GM19328 (cell line): ENCODE results near the gene VANGL1.

ENCODE experiments used
- ATAC-seq: cut with Tn5 transposase; IDR thresholded peaks from one replicate; pipeline ENCODE4 v1.9.1; 2021; ENCODE audit warnings: mild to moderate bottlenecking, moderate library complexity; ENCODE audit not compliant: unreplicated experiment

VANGL1 gene

DNA sequence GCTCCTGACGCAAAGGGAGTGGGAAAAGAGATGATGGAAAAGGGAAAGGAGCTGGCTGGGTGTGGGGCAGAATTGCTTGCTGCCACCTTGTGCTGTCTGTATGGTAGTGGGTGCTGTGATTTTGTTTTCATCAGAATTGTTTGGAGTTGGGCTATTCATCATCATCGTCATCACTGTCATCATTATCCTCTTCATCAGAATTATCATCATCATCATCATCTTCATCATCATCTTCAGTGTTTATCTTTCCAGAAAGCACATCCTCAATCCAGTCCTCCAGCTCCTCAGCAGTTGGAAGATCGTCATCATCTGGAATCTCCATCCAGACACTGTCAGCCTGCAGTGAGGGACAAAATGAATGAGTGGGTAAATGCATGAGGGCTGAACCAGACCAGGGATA, 59.3 kb downstream of the VANGL1 start:
- ATAC-seq, result no peak

- no peak for ATAC-seq
Measured at GRCh38 chr1:115702959-115703358, 61.2 kb downstream of the VANGL1 start.

DNA sequence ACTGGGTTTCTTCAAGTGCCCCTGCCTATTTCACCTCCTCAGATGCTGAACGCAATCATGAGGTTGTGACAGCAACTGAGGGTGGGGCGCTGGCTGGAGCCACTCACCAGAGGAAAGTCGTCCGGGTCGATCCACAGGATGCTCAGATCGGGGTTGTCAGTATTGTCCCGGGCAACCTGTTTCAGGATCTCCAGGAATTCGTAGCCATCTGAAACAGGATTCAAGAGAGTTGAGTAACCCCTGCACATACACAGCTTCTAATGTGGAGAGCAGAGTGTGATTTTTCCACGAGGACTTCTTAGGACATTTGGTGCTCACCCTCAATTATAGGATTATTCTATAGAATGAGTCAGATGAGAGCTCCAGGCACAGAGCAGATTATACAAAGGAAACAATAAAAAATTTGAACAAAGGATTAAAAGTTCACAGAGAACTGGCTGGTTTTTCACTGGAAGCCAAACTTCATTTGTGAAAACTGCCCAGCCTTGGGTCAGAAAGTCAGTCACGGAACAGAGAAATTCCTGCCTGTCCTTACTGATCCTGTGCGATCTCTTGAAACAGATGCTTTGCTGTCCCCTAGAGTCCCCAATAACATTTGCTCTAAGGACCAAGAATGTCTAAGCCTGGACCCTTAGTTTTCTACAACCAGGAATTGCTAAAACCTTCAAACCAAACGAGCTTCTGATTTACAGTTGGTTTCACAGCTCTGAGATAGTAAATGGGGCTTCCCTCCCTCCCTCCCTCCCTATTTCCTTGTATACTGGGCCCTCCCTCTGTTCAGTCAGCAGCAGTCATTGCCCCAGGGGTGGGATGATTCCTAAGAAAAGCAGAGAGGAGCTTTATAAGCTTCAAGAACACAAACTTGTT, 63.5 kb downstream of the VANGL1 start:
- ATAC-seq, result no peak

- no peak for ATAC-seq
Measured at GRCh38 chr1:115705963-115706362, 64.2 kb downstream of the VANGL1 start.

DNA sequence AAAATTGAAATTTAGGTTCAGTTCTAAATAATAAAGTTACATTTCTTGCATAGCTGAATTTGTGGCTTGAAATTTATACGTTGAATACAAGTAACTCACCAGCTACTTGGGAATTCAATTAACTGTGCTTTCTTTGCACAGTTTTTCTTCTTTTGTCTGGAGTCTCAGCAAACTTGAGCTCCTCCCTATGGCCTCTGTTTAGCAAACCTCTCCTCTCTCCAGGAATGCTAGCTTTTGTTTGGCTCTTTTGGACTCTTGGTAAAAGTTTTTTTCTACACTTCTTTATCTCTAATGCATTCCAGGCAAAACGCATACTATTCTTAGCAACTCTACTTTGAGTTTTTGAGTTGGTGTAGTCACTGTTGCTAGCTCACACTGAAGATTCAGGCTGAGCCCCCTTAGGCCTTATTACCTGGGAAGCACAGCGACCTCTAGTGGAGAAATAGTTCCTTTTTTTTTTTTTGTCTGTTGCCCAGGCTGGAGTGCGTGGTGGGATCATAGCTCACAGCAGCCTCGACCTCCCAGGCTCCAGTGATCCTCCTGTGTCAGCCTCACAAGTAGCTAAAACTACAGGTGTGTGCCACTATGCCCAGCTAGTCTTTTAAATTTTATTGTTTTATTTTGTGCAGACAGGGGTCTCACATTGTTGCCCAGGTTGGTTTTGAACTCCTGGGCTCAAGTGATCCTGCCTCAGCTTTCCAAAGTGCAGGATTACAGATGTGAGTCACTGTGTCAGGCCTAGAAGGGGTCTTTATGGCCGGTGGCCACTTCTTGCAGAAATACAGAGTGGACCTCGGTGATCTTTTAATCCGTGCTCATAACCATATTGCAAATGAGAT, 65.0 kb downstream of the VANGL1 start:
- no peak for ATAC-seq

DNA sequence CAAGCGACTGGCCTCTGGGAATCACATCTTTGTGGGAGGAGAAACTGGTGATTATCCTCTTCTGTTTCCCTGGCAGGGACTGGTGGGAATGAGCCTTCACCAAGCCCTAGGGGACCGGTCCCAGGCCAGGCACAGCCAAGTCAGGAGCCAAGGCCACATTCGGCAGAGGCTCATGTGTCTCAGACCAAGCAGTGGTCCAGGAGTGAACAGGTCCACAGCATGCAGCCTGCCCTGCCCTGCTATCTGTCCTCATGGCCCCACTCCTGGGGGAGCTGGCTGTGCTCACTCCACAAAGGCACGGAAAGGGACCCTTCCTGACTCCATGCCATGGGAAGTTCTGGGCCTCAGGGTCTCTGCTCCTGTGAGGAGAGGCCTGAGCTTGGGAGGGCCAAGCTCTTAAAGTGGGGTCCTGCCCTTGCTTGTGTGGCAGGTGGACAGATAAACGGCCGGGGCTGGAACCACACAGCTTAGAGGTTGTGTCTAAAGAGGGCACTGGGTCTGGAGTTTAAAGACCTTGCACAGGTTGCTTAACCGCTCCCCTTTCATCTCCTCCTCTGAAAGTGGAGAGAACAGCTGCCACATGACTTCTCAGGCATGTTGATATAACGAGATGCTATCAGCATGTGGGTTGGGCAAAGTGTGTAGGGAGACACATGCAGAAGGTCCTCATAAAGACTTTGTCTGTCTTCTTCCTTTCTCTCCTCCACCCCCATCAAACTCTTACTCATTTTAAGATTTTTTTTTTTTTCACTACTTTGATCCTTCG, 69.3 kb downstream of the VANGL1 start:
- no peak for ATAC-seq

DNA sequence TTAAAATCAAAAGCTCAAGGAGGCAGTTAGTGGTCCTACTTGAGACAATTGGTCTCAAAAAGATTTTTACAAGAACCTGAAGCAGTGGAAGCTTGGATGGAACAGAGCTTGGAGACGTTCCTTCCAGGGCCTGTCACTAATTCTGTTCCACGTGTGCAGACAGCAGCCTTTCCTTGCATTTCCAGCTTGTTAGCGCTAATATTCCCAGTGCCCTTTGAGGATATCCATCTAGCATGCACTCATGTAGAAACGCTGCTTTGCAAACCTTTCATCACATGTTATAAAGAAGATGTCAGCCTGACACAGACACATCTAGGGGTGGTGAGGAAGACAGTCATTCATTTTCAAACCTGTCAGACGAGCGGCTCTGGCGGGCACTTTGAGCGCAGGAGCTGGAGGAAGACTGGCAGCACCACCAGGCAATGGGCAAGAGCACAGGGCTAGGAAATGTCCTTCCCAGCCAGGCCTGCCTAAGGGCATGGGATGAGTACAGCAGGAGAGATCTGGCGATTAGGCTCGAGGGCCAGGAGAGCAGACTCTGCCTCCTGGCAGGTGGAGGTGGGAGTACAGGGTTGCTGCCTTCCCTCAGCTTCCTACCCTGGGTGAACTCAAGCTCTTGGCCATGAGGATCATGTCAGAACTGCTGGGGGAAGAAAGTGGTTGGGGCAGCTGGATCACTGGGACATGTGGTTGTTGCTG, 71.3 kb downstream of the VANGL1 start:
- ATAC-seq, result no peak

DNA sequence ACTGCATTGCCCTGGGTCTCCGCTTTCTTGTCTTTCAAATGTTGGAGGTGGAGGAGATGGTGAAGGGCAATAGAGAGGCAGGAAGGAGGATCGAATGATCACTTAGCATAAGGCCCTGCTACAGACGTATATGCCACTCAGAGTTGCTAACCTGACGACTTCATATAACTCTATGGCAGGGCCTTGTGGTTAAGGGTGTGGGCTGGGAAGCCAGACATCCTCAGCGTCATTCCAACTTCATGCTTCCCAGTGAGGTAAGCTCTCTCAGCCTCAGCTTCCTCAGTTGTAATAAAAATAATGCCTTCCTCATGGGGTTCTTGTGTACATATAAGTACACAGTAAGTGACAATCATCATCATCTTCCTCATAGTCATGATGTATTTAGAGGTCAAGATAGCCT, 72.1 kb downstream of the VANGL1 start:
- ATAC-seq, result no peak

DNA sequence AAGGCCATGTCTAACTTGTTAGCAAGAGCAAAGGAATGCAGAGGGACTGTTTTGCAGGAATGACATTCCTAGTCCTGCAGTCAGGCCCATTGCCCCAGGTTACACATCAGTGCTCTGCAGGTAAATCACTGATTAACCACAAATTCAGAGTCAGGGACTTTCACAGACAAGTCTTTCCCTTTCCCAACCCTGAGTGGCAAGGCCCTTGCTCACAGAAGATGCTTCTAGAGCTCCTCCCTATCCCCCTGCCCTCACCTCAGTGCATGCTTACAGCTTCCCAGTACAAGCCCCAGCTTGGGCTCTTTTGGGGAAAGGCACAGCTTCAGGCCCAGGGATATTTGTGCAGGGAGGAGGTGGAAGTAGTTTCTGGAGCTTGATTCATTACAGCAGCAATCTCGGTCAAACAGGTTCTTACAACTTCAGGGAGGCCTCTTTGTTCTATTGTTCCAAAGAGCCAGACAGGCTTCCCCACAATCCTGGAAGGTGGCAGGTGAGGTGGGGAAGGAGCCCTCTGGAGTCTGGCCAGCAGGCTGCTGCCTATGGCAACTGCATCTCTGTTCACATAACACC, 72.9 kb downstream of the VANGL1 start:
- no peak for ATAC-seq

GRCh38 chr1:115717541-115717940, 75.8 kb downstream of the VANGL1 start:
- ATAC-seq, result no peak

GRCh38 chr1:115718011-115718754, 76.4 kb downstream of the VANGL1 start:
- ATAC-seq, result no peak

- ATAC-seq, result no peak
Measured at GRCh38 chr1:115719285-115719684, 77.5 kb downstream of the VANGL1 start.

DNA sequence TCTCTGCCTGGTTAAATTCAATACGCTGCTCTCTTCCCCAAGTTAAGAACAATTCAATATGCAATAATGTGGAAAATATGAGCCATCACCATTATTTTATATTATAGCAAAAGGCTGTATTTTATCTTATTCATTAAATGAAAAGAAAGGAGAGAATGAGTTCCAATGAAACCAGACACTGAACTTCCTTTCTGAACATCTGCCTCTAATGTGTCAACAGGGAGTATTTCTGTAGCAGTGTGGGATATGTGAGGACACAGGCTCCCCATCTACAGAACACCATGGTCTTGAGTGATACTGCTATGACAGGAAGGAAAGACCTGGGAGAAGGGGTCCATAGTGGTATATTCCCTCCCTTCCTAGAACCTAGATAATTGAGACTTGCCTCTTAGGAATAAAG, 80.5 kb downstream of the VANGL1 start:
- no peak for ATAC-seq

GRCh38 chr1:115723756-115724155, 82.0 kb downstream of the VANGL1 start:
- no peak for ATAC-seq

- no peak for ATAC-seq
Measured at GRCh38 chr1:115725600-115725999, 83.8 kb downstream of the VANGL1 start.

- no peak for ATAC-seq
Measured at GRCh38 chr1:115726161-115726560, 84.4 kb downstream of the VANGL1 start.

GRCh38 chr1:115726570-115726969, 84.8 kb downstream of the VANGL1 start:
- no peak for ATAC-seq

GRCh38 chr1:115727706-115728249, 86.0 kb downstream of the VANGL1 start:
- ATAC-seq, result no peak

DNA sequence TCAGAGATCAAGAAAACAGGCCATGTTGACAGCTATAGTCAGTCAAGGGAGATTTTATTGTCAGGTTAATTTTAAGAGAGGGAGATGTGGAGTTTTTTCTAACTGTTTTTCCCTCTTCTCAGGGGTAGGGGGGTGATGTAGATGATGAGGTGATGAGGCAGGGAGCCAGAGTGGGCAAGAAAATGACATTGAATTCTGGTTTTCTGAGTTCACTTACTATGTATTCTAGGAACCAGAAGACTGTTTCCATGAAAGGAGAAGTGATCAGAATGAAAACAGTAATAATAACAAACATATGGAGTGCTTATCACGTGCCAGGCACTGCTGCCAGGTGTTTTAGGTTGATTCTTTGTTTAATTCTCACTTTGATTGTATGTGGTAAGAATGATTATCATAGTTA, 86.6 kb downstream of the VANGL1 start:
- ATAC-seq, result no peak
